Thyroid gland (tissue), 4 donors: Measurements from ENCODE around the gene CSF2RB. TPM values are rescaled to one million over a fixed set of nuclear protein-coding genes. Genes with fewer than 3 reads are reported as not detected.

Source experiments
- DNase-seq, 2 donors: peaks; one replicate each; pipeline ENCODE4 v3.0.0-alpha.2; 2019
- H3K27ac ChIP-seq, 3 donors: fragments of 200-600 bp; sonication (generic); 1 replicate in 2 of 3; 2 replicates in 1 of 3; pipeline ENCODE4 v1.5.1; 2016 to 2019; ENCODE audit warnings: mild to moderate bottlenecking in 1 of 3, moderate library complexity in 1 of 3
- H3K27me3 ChIP-seq: fragments of 200-600 bp; sonication (generic); one replicate; pipeline ENCODE4 v1.5.1; 2019
- H3K36me3 ChIP-seq, 2 donors: fragments of 200-600 bp; sonication (generic); one replicate each; pipeline ENCODE4 v1.5.1; 2016 to 2019
- H3K4me1 ChIP-seq, 2 donors: fragments of 200-600 bp; sonication (generic); one replicate each; pipeline ENCODE4 v1.5.1; 2017 to 2019
- H3K4me3 ChIP-seq, 3 donors: fragments of 200-600 bp; sonication (generic); replicated peaks in 1 of 3; 1 replicate in 2 of 3; 2 replicates in 1 of 3; pipeline ENCODE4 v1.5.1; 2016; ENCODE audit warnings: mild to moderate bottlenecking in 1 of 3
- H3K9me3 ChIP-seq: fragments of 200-600 bp; sonication (generic); one replicate; pipeline ENCODE4 v1.5.1; 2017
- POLR2A ChIP-seq, 2 donors: fragments of 450-650 bp; IDR thresholded peaks; one replicate each; pipeline ENCODE4 v1.6.1; 2017; ENCODE audit warnings: antibody characterized with exemption in 2 of 2, mild to moderate bottlenecking in 2 of 2, moderate library complexity in 1 of 2
- WGBS, 2 donors: methylation state at CpG; one replicate each; pipeline ENCODE4 v1.1.5; 2017; 5-methylcytosine and 5-hydroxymethylcytosine counted together
- intact Hi-C: fragments of 100-400 bp; cut with DNase I; formaldehyde crosslinking; loops from one replicate; pipeline ENCODE4 v1.15.1; 2023
- total RNA-seq, 4 donors: library from RNA; depleted of rRNA; stranded (reverse); fragments of >200 nt; gene quantifications; one replicate each; pipeline ENCODE4 v1.2.3, GENCODE V29; 2016
- TF ChIP-seq, protein P1 (sequence below), 6 experiments: fragments of 200-600 bp in 3 of 6; fragments of 450-650 bp in 3 of 6; sonication (generic) in 3 of 6; IDR thresholded peaks; one replicate each; pipeline ENCODE4 v1.5.1; 2016 to 2019; ENCODE audit warnings: antibody characterized with exemption in 6 of 6, mild to moderate bottlenecking in 2 of 6, inconsistent platforms in 1 of 6, moderate library complexity in 1 of 6

The CSF2RB gene
- total RNA-seq, 4 donors from 2014 or later: 1.9 to 7.1 (median 3.0) TPM

DNA sequence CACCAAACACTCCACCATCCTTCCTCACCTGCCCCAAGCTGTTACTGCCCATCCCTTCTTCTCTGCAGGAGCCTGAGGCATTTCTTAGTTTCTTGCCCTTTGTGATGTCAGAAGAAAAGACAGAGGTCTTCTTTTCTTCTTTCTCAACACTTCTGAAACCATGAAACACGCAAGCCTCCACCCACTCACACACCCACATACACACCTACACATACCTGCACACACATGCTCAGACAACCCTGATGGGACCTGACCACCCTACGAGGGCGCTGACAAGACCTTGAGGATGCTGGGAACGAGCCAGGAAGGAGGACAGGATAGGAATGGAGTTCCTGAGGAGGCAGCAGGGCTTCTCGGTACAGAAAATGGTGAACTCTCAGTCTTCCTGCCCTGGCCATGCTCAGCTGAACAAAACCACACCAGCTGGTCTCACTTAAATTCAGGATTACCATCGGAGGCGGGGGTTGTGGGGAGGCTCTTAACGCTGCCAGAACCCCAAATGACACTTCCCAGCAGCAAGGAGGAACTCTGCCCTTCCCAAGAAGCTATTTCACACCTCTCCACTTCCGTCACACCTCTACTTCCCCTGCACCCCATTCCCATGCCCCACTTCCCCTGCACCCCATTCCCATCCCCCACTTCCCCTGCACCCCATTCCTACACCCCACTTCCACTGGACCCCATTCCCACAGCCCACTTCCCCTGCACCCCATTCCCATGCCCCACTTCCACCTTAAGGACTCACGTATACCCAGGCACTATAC, 41.0 kb downstream of the CSF2RB start:
- 63 to 70% methylated on average over 10 of the region's 10 CpGs for WGBS, 2 donors
- Histone ChIP-seq H3K4me1 (no peaks in the 10 kb centered on the region), H3K36me3 (no peaks in the 10 kb centered on the region), H3K27ac (no peak overlapping the region), H3K27me3 (peaks cover 6% of the 10 kb centered on the region), H3K9me3 (no peaks in the 10 kb centered on the region), H3K4me3 (no peak overlapping the region)
- no peak for DNase-seq
- TF ChIP-seq, protein P1, sequence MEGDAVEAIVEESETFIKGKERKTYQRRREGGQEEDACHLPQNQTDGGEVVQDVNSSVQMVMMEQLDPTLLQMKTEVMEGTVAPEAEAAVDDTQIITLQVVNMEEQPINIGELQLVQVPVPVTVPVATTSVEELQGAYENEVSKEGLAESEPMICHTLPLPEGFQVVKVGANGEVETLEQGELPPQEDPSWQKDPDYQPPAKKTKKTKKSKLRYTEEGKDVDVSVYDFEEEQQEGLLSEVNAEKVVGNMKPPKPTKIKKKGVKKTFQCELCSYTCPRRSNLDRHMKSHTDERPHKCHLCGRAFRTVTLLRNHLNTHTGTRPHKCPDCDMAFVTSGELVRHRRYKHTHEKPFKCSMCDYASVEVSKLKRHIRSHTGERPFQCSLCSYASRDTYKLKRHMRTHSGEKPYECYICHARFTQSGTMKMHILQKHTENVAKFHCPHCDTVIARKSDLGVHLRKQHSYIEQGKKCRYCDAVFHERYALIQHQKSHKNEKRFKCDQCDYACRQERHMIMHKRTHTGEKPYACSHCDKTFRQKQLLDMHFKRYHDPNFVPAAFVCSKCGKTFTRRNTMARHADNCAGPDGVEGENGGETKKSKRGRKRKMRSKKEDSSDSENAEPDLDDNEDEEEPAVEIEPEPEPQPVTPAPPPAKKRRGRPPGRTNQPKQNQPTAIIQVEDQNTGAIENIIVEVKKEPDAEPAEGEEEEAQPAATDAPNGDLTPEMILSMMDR (IDR thresholded peaks at IDR 0.05): no peak
- TF ChIP-seq POLR2A (IDR thresholded peaks at IDR 0.05): no peak
- intact Hi-C loops: no loop called here

DNA sequence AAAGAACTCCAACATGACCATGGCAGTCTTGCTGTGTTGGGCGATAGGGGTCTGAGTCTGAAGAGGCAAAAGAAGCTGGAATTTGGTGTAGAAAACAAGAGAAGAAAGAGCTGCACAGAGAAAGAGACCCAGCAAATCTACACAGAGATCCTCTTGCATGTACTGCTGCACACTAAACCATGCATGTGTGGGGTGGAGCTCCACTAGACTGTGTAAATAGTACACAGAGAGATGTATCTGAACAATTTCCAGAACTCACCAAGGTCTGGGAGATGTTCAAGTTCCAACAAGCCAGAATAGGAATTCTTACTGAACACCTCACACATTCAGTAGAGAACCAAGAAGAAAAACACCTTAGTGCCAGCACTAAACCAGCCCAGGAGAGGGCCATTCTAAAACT, 42.3 kb downstream of the CSF2RB start:
- Histone ChIP-seq H3K4me3 (no peak overlapping the region), H3K27ac (no peak overlapping the region), H3K36me3 (no peaks in the 10 kb centered on the region), H3K4me1 (no peaks in the 10 kb centered on the region), H3K9me3 (no peaks in the 10 kb centered on the region), H3K27me3 (peaks cover 6% of the 10 kb centered on the region)
- WGBS, 2 donors: 83 to 92% methylated on average over 1 of the region's 1 CpG
- DNase-seq: no peak
- intact Hi-C loops: no loop called here
- no peak for TF ChIP-seq POLR2A (IDR thresholded peaks at IDR 0.05)
- TF ChIP-seq, protein P1 (IDR thresholded peaks at IDR 0.05): no peak

DNA sequence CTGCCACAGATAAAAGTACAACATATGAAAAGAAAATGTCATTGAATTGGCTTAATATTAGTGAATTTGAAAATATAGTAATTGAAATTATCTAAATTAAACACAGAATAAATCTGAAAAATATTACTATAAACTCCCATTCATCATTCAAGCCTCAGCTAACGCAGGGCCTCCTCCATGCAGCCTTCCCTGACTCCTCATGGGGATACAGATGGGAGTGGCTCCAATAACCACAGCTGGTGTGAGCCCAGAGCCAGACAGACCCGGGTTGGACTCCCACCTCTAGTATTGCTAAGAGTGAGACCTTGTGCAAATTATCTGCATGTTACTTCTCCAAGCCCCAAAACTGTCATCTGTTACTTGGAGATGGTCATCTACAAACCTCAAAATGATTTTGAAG, 44.9 kb downstream of the CSF2RB start:
- no peak for TF ChIP-seq POLR2A (IDR thresholded peaks at IDR 0.05)
- TF ChIP-seq, protein P1 (IDR thresholded peaks at IDR 0.05): no peak
- H3K27ac ChIP-seq: no peak overlapping the region
- WGBS, 2 donors: 81 to 91% methylated on average over 2 of the region's 2 CpGs
- no peak overlapping the region for H3K4me3 ChIP-seq
- intact Hi-C loops: no loop called here
- H3K36me3 ChIP-seq: no peaks in the 10 kb centered on the region
- H3K4me1 ChIP-seq: no peaks in the 10 kb centered on the region
- H3K9me3 ChIP-seq: no peaks in the 10 kb centered on the region
- no peak for DNase-seq
- H3K27me3 ChIP-seq: peaks cover 3% of the 10 kb centered on the region

DNA sequence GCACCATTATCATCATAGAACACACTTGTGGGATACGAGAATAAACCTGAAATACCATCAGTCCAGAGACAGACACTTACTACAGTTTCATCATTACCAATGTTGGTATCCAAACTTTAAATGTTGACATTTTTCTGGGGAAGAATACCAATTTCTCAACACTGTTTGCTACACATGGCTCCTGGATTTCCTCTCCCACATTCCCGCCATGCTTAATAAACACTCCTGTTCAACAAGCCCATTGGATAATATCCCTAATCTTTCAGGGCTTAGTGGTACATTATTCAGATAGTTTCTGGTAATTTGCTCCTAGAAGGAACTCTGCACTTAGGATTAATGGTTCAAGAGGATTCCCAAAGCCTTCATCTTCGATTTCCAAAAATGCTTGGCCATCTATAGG, 48.2 kb downstream of the CSF2RB start:
- intact Hi-C loops: no loop called here
- H3K27ac ChIP-seq: no peak overlapping the region
- DNase-seq: no peak
- no peaks in the 10 kb centered on the region for H3K9me3 ChIP-seq
- TF ChIP-seq, protein P1 (IDR thresholded peaks at IDR 0.05): no peak
- no peak for TF ChIP-seq POLR2A (IDR thresholded peaks at IDR 0.05)
- H3K4me3 ChIP-seq: no peak overlapping the region
- 50 to 58% methylated on average over 3 of the region's 3 CpGs for WGBS, 2 donors
- H3K36me3 ChIP-seq: no peaks in the 10 kb centered on the region
- H3K27me3 ChIP-seq: peaks cover 3% of the 10 kb centered on the region
- H3K4me1 ChIP-seq: no peaks in the 10 kb centered on the region

DNA sequence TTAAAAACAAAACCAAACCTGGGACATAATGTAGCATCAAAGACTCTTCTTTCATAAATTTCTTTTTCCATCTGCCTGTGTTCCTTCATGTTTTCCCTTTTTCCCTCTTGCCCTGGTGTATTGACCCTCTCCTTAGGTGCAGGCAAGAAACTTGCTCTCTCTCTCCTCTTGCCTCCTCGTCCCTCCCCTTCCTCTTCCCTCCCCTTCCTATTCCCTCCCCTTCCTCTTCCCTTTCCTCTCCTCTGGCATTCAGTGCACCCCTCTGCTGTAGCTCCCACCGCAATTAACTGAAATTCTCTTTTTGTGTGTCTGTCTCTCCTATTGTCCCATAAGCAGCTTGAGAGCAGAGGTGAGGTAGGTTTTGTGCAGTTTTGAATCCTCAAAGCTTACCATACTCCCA, 49.9 kb downstream of the CSF2RB start:
- Histone ChIP-seq H3K27ac (no peak overlapping the region), H3K9me3 (no peaks in the 10 kb centered on the region), H3K36me3 (no peaks in the 10 kb centered on the region), H3K4me3 (no peak overlapping the region), H3K27me3 (peaks cover 3% of the 10 kb centered on the region), H3K4me1 (no peaks in the 10 kb centered on the region)
- intact Hi-C loops: no loop called here
- TF ChIP-seq, protein P1 (IDR thresholded peaks at IDR 0.05): no peak
- TF ChIP-seq POLR2A (IDR thresholded peaks at IDR 0.05): no peak
- 65 to 70% methylated on average over 2 of the region's 2 CpGs for WGBS, 2 donors
- DNase-seq: no peak
